Suprapubic skin (tissue), 4 donors: ENCODE data around the gene TEX38.

Experiments
- EP300 ChIP-seq: sonication (generic); formaldehyde crosslinking; IDR thresholded peaks from one replicate; pipeline ENCODE4 v1.6.1; 2017; ENCODE audit warnings: antibody characterized with exemption
- POLR2A ChIP-seq, 2 donors: fragments of 450-650 bp; IDR thresholded peaks; one replicate each; pipeline ENCODE4 v1.6.1; 2017; ENCODE audit warnings: antibody characterized with exemption in 2 of 2, mild to moderate bottlenecking in 2 of 2, moderate library complexity in 2 of 2
- POLR2AphosphoS5 ChIP-seq, 3 donors: sonication (generic); formaldehyde crosslinking; IDR thresholded peaks; one replicate each; pipeline ENCODE4 v1.6.1; 2017; ENCODE audit warnings: antibody characterized with exemption in 3 of 3
- TF ChIP-seq, protein P1 (sequence below), 2 donors: fragments of 200-600 bp in 1 of 2; fragments of 450-650 bp in 1 of 2; sonication (generic) in 1 of 2; IDR thresholded peaks; one replicate each; pipeline ENCODE4 v1.5.1; 2016 to 2019; ENCODE audit warnings: antibody characterized with exemption in 2 of 2, mild to moderate bottlenecking in 1 of 2, moderate library complexity in 1 of 2

DNA sequence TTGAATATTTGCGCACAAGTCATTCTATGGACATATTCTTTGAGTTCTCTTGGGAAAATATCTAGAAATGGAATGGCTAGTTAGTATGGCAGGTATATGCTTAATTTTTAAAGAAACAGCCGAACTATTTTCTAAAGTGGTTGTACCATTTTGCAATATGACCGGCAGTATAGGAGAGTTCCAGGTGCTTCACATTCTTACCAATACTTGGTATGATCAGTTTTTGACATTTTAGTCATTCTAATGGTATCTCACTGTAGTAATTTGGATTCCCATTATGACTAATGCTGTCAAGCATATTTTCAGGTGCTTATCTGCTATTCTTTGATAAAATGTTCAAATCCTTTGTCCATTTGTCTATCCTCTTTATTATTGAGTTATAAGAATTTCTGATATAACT lies 24.0 kb upstream of the TEX38 start:
- TF ChIP-seq, protein P1, sequence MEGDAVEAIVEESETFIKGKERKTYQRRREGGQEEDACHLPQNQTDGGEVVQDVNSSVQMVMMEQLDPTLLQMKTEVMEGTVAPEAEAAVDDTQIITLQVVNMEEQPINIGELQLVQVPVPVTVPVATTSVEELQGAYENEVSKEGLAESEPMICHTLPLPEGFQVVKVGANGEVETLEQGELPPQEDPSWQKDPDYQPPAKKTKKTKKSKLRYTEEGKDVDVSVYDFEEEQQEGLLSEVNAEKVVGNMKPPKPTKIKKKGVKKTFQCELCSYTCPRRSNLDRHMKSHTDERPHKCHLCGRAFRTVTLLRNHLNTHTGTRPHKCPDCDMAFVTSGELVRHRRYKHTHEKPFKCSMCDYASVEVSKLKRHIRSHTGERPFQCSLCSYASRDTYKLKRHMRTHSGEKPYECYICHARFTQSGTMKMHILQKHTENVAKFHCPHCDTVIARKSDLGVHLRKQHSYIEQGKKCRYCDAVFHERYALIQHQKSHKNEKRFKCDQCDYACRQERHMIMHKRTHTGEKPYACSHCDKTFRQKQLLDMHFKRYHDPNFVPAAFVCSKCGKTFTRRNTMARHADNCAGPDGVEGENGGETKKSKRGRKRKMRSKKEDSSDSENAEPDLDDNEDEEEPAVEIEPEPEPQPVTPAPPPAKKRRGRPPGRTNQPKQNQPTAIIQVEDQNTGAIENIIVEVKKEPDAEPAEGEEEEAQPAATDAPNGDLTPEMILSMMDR (IDR thresholded peaks at IDR 0.05): no peak
- no peak for TF ChIP-seq POLR2AphosphoS5 (IDR thresholded peaks at IDR 0.05)
- TF ChIP-seq POLR2A (IDR thresholded peaks at IDR 0.05): no peak
- no peak for TF ChIP-seq EP300
